HG02973 (cell line): ENCODE data around the gene ARHGAP15.

ENCODE experiments used
- ATAC-seq: cut with Tn5 transposase; IDR thresholded peaks from one replicate; pipeline ENCODE4 v1.9.1; 2021; ENCODE audit warnings: moderate library complexity; ENCODE audit not compliant: unreplicated experiment

The ARHGAP15 gene

GRCh38 chr2:143787674-143788073 lies 658.5 kb downstream of the ARHGAP15 start:
- ATAC-seq, result no peak

- no peak for ATAC-seq
These were observed 663.4 kb downstream of the ARHGAP15 start for GRCh38 chr2:143792602-143793001.

GRCh38 chr2:143793381-143793780 lies 664.2 kb downstream of the ARHGAP15 start:
- ATAC-seq, result no peak

- no peak for ATAC-seq
These were observed 666.8 kb downstream of the ARHGAP15 start for GRCh38 chr2:143796051-143796450.

- no peak for ATAC-seq
These were observed 672.3 kb downstream of the ARHGAP15 start for GRCh38 chr2:143801561-143801960.

- ATAC-seq, result no peak
These were observed 673.0 kb downstream of the ARHGAP15 start for GRCh38 chr2:143802242-143802641.

GRCh38 chr2:143802871-143803650 lies 673.8 kb downstream of the ARHGAP15 start:
- peak; percentile 78 for ATAC-seq

- ATAC-seq, result no peak
These were observed 674.7 kb downstream of the ARHGAP15 start for GRCh38 chr2:143803936-143804335.

GRCh38 chr2:143805666-143806065 lies 676.4 kb downstream of the ARHGAP15 start:
- ATAC-seq, result no peak

GRCh38 chr2:143807192-143807591 lies 678.0 kb downstream of the ARHGAP15 start:
- no peak for ATAC-seq

GRCh38 chr2:143807671-143808070 lies 678.5 kb downstream of the ARHGAP15 start:
- ATAC-seq, result no peak

GRCh38 chr2:143808166-143808565 lies 678.9 kb downstream of the ARHGAP15 start:
- ATAC-seq, result no peak

GRCh38 chr2:143815082-143815481 lies 685.9 kb downstream of the ARHGAP15 start:
- no peak for ATAC-seq

GRCh38 chr2:143816916-143817315 lies 687.7 kb downstream of the ARHGAP15 start:
- no peak for ATAC-seq
